Activated CD4-positive, CD25-positive, alpha-beta regulatory T cell treated with anti-CD3 and anti-CD28 coated beads, Interleukin-2, amount 50 U/mL, for 16 hours (primary cell): ENCODE measurements around the gene GALNT14.

Experiments
- DNase-seq: peaks from one replicate; pipeline ENCODE4 v3.0.0-alpha.2; 2020; ENCODE audit warnings: low read depth, low spot score

GALNT14 gene

GRCh38 chr2:31088504-31089195 lies 49.6 kb downstream of the GALNT14 start:
- no peak for DNase-seq

- DNase-seq = no peak
These were observed 50.7 kb downstream of the GALNT14 start for GRCh38 chr2:31087491-31087890.

GRCh38 chr2:31086590-31086989 lies 51.6 kb downstream of the GALNT14 start:
- no peak for DNase-seq

DNA sequence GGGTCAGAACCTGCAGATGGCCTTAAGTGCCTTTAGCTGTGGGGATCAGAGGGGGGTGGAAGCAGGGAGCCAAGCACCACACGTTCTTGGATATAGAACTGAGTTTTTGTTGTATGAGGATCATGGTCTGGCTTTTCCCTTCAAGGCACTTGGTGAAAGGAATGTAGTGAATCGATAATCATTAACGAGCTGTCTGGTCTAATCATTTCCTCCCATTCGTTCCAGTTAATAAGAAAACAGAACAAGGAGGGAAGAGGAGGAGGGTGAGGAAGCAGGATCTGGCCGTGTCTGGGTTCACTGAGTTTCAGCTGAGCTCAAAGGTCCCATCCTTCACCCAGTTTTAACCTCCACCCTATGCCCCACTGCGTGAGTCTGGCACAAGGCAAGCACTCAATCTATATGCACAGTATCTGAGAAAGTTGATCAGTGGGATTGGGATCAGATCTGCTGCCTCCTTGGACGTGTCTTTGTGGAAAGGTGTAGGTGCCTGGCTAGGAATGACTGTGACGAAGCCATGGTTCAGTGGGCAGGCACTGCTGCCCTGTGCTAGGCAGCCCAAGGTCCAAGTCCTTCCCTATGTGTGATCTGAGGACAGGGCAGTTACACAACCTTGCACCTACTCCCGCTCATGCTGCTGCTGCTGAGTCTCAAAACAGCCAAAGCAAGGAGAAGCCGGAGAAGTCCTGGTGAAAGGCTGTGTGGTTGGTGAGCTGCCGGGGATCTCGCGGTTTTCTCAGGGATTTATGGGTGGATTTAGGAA lies 54.8 kb downstream of the GALNT14 start:
- no peak for DNase-seq

GRCh38 chr2:31082002-31082401 lies 56.2 kb downstream of the GALNT14 start:
- DNase-seq = no peak

DNA sequence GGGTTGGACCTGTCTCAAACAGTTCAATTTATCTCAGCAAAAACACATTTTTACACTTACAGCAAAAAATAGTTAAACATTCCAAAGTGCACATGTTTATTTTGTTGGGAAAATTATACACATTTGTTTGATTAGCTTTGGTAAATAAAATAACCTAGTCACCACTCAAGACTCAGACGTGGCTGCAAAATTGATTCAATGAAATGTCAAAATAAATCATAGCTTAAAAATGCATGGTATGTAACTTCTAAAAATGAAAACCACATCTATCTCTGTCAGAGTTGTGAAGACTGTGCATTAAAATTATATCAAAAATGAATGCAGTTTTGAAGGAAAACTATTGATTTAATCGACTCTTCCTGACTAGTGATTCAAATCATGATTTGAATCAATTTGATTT lies 56.7 kb downstream of the GALNT14 start:
- DNase-seq = no peak

DNA sequence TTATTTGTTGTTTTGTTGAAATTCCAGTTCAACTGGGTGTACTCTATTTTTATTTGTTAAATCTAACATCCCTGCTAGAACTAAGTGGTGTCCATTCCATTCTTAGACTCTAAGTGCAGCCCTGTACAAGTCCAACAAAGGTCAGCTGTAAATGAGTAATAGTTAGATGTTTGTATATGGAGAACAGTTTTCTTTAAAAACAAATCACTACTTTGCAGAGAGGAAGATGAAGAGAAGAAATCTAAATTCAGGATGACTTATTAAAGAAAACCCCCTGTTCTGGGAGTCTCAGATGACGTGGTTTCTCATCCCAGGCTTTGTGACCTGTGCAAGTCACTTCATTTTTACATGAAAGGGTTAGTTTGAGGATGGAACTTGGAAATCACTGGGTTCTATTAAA lies 57.9 kb downstream of the GALNT14 start:
- no peak for DNase-seq

DNA sequence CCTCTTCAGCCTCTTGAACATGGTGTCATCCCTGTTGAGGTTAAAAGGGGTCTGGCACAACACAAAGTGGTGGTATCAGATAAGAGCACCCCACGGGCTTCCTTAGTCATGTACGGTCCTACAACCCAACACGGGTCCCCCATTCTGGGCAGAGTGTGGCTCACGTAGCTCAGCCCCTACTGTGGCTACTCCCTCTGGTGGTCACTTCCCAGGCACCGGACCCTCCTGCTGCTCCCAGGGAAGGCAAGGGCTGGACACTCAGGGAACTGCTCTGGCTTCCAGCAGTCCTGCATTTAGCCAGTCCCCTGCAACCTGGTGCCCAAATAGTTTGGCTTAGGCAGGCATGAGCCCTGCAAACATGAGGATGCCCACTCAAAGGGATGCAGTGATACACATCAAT lies 58.6 kb downstream of the GALNT14 start:
- DNase-seq = no peak

DNA sequence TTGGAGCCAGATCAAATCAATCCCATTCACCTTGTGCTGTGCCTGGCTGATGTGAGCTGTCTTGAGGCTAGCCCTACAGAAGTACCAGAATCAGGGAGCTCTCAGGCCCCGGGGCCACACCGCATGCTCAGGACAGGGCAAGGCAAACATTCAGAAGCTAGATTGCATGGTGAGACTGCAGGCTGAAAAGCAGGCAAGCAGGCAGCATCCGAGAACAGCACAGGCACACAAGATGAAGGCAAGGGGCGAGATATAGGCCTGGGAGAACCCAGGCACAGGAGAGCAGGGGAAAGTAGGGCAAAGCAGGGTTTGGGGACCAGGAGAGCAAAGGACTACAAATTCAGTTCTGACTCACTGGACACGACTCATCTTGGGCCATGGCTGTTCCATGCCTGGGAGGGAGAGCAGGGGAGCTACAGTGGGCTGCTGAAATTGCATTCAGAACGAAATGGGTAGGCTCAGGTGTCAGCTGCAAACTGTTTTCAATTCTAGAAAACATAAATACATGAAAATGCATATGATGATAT lies 59.6 kb downstream of the GALNT14 start:
- no peak for DNase-seq

GRCh38 chr2:31078011-31078410 lies 60.2 kb downstream of the GALNT14 start:
- no peak for DNase-seq

DNA sequence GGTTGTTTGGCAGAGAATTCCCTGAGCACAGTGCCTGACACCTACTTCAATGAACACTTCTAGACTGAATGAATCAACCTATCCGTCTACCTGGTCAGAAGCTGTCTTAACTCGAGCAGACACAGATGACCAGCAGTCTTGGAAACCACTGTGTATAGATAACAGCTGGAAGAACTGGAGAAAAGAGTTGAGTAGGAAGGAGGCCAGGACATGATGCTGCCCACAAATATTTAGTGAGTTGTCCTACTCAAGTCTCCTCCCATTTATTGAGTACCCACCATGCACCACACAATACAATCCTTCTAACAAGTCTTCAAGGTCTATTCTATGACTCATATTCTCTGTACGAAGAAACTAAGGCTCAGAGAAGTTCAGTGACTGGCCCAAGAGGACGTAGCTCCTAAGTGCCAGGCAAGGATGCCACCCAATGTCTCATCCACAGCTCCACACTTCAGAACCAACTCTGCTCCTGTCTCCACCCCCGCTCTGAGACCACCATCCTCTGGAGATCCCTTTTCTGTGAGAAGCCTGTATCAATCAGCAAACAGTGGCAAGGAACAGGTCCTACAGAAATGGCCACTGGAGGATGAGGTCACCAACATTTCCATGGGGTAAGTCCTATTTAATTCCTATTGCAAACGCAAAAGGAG lies 62.2 kb downstream of the GALNT14 start:
- DNase-seq = no peak

DNA sequence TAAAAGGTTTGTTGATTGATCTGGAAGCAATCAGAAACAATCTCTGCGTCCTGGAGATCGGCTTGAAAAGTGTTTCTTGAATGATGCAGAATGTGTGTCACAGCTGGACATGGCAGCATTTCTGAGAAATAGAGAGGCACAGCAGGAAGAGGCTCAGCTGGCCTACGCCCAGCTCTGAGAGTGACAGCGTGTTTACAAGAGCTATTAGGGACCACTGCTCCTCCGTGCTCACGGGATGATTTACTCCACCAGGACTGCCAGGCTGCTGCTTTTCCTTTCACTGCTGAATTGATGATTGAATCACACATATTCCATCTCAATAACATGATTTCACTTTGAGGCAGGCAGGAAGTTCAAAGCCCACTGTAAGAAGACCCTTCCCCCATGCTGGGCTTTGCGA lies 62.8 kb downstream of the GALNT14 start:
- no peak for DNase-seq

- DNase-seq = no peak
These were observed 66.5 kb downstream of the GALNT14 start for GRCh38 chr2:31071741-31072140.

DNA sequence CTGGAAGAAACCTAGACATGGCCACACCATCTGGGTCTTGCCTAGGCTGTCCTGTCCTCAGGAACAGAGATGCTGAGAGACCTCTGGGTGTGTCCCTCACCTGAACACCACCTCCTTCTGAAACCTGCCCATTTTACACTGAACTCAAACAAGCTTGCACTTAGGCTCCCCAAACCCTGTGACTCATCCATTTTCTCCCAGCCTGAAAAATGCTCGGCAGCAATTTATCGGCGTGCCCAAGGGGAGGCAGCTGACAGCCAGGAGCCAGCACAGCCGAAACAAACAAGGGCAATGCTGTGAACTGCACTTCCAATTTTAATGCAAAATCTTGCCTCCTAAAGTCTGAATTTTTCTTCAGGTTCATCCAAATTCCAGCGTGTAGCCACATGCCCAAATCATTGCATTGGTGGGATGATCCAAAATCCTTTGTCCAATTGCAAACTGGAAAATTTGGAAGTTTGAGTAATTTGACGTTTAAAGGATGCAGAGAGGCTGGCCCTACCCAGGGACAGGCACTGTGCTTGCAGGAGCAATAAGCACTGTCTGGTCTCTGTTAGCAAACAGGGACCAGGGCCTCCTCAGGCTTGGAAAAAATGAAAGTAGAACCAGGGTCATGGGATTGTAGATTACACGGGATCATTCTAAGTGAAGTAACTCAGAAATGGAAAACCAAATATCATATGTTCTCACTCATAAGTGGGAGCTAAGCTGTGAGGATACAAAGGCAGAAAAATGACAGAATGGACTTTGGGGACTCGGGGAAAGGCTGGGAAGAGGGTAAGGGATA lies 67.7 kb downstream of the GALNT14 start:
- no peak for DNase-seq

- no peak for DNase-seq
These were observed 68.5 kb downstream of the GALNT14 start for GRCh38 chr2:31069643-31070325.

DNA sequence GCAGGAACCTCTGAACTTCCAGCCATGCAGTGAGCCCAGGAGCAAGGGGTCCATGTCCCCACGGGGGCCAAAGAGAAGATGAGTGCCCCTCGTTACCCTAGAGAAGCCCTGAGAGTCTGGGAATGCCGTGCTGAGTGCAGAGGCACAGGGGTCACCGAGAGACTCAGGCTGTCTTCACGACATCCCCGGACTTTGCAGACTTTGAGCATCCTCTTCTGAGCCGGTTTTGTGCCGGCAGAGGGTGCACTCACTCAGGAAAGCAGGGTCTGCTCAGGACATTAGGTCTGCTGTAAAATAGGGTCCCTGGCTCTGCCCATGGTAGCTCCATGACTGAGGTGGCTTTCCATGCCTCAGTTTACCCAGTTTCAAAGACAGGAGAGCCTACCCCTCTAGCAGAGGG lies 71.0 kb downstream of the GALNT14 start:
- no peak for DNase-seq

GRCh38 chr2:31066551-31066950 lies 71.7 kb downstream of the GALNT14 start:
- no peak for DNase-seq

DNA sequence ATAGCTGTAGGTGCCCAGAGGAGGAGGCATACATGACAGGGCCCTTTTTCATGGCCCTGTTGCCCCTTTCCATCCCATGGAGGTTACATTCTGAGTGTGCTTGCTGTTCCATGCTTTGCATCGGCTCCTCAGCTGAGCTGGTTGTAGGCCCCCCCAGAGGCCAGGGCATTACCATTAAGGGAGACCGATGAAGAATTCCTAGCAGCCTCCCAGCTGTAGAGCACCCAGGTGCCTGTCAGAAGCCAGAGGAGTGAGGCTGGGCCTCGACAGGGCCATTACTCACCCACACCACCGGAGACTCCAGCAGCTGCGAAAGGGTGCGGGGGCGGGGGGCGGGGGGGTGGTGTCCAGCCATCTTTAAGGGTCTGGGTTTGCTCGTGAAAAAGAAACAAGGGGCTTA lies 72.2 kb downstream of the GALNT14 start:
- no peak for DNase-seq

DNA sequence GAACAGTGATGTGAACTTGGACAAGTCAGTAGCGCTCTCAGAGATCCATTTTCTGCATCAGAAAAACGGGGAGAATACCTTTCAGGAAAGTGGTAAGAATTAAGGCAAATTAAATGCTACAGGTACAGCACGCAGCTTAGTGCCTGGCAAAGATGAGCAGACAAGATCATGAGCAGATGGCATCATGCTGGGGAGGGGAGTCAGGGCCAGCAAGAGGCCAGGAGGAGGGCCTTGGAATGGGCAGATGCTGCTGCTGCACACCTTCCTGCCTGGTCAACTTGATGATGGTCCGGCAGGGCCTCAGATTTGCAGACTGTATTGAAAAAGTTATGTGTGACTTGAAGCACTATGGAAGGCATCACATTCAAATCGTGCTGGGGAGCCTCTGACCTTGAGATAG lies 72.9 kb downstream of the GALNT14 start:
- DNase-seq = no peak

GRCh38 chr2:31060397-31060796 lies 77.8 kb downstream of the GALNT14 start:
- no peak for DNase-seq
